AG10803 (cell line): ENCODE measurements around the gene ARHGEF1.

Experiments used
- DNase-seq: peaks from one replicate; pipeline ENCODE4 v3.0.0; 2010; ENCODE audit warnings: low read depth
- H3K4me3 ChIP-seq: 2 replicates; pipeline ENCODE4 v1.5.1; 2011; ENCODE audit warnings: mild to moderate bottlenecking, low read length, control low read depth
- CTCF ChIP-seq: conservative IDR thresholded peaks from 2 replicates; pipeline ENCODE4 v1.5.1; 2011; ENCODE audit warnings: mild to moderate bottlenecking, low read length, control low read depth, inconsistent platforms

Gene ARHGEF1

GRCh38 chr19:41906271-41906670 is 23.3 kb downstream of the ARHGEF1 start:
- no peak for TF ChIP-seq CTCF
- no peak for DNase-seq
- H3K4me3 ChIP-seq, result no peak overlapping the region

- no peak for TF ChIP-seq CTCF
- H3K4me3 ChIP-seq, result no peak overlapping the region
- no peak for DNase-seq
These were observed 24.1 kb downstream of the ARHGEF1 start for GRCh38 chr19:41906916-41907680.

GRCh38 chr19:41907994-41908615 is 25.1 kb downstream of the ARHGEF1 start:
- TF ChIP-seq CTCF, result no peak
- DNase-seq, result no peak
- H3K4me3 ChIP-seq, result no peak overlapping the region

- DNase-seq, result no peak
- H3K4me3 ChIP-seq, result no peak overlapping the region
These were observed 25.9 kb downstream of the ARHGEF1 start for GRCh38 chr19:41908724-41909464.

GRCh38 chr19:41909706-41910105 is 26.7 kb downstream of the ARHGEF1 start:
- TF ChIP-seq CTCF, result no peak
- H3K4me3 ChIP-seq, result no peak overlapping the region
- DNase-seq, result no peak

More at GRCh38 chr19:41908724-41909464, 25.9 kb downstream of the ARHGEF1 start:
- TF ChIP-seq CTCF, result no peak

GRCh38 chr19:41910240-41910991 is 27.4 kb downstream of the ARHGEF1 start:
- no peak for DNase-seq
- no peak for TF ChIP-seq CTCF
- no peak overlapping the region for H3K4me3 ChIP-seq
